ENCODE results near the gene C9orf85.

Gene C9orf85

DNA sequence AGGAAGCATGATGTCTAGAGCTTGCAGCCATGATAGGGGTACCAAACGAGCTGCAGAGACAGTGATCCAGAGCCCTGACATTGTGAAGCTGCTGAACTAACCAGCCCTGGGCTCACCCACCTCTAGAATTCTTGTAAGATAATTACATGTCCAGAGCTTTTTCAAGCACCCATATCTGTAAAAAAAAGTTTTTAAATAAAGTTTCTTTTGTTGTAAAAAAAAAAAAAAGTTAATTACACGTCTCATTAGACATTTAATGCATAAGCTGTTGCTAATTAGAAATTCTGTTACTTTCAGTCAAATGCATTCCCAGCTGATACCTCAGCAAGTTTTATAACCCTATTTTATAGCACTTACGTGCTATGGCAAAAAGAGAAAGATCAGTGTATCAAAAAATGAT lies 65.6 kb downstream of the C9orf85 start:
- TF ChIP-seq, protein P1, sequence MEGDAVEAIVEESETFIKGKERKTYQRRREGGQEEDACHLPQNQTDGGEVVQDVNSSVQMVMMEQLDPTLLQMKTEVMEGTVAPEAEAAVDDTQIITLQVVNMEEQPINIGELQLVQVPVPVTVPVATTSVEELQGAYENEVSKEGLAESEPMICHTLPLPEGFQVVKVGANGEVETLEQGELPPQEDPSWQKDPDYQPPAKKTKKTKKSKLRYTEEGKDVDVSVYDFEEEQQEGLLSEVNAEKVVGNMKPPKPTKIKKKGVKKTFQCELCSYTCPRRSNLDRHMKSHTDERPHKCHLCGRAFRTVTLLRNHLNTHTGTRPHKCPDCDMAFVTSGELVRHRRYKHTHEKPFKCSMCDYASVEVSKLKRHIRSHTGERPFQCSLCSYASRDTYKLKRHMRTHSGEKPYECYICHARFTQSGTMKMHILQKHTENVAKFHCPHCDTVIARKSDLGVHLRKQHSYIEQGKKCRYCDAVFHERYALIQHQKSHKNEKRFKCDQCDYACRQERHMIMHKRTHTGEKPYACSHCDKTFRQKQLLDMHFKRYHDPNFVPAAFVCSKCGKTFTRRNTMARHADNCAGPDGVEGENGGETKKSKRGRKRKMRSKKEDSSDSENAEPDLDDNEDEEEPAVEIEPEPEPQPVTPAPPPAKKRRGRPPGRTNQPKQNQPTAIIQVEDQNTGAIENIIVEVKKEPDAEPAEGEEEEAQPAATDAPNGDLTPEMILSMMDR (IDR thresholded peaks at IDR 0.05; ENCODE audit: extremely low read depth, insufficient read depth, missing control alignments): no peak
- DNase-seq (ENCODE audit: low spot score): no peak
- in situ Hi-C loops (cut with MboI; ENCODE audit: low pct_unique_long_range_greater_than_20kb, low sequenced_read_pairs, unreplicated experiment): no loop called here

DNA sequence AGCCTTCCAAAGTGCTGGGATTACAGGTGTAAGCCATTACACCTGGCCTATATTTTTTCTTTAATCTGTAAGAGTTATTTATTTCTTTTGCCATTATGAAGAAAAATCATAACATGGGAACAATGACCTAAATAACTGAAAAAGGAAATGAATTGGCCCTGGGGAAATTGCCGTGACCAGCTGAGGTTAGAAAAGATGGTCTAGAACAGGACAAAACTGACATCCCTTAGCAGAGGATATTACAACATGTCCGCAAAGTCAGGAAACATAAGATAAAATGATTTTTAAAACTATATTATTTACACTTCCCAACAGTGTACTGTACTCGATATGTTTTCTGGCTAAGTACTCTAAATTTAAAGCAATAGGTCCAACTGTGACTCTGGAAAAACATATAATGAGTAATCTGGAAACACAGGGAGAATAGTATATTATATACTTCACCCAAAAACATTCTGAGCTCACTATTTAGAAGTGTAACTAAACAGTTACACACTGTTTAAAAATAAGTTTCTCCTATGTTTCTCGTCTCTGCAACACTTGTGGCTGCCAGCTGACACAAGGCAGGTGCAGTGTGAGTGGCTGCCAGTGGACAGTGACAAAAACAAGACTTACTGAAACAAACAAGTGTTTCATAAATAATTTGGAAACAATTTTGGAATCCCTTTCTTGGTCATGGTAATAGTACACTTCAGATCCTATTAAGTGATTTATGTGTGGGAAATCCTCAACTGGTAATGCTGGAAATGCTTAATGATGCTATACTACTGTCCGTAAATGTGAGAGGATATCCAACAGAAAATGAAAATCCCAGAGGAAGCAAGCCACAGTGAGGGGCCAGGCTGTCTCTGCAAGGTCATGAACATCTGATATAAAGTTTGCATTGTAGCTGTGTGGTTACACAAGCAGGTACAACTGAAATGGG lies 69.1 kb downstream of the C9orf85 start:
- DNase-seq (ENCODE audit: low spot score): no peak
- TF ChIP-seq, protein P1 (IDR thresholded peaks at IDR 0.05; ENCODE audit: extremely low read depth, insufficient read depth, missing control alignments): no peak
- in situ Hi-C loops (cut with MboI; ENCODE audit: low pct_unique_long_range_greater_than_20kb, low sequenced_read_pairs, unreplicated experiment): no loop called here

DNA sequence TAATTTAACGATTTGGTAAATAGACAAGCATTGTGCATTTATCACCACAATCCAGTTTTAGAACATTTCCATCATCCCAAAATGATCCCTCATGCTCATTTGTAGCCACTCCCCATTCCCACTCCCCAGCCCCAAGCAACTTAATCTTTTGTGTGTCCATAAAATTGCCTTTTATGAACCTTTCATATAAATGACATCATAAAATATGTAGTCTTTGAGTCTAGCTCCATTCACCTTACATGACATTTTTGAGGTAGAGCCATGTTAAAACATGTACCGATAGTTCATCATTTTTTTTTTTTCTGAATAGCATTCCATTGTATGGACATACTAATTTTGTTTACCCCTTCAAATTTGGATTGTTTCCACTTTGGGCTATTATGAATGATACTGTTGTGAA lies 70.5 kb downstream of the C9orf85 start:
- DNase-seq (ENCODE audit: low spot score): no peak
- TF ChIP-seq, protein P1 (IDR thresholded peaks at IDR 0.05; ENCODE audit: extremely low read depth, insufficient read depth, missing control alignments): no peak
- in situ Hi-C loops (cut with MboI; ENCODE audit: low pct_unique_long_range_greater_than_20kb, low sequenced_read_pairs, unreplicated experiment): no loop called here

DNA sequence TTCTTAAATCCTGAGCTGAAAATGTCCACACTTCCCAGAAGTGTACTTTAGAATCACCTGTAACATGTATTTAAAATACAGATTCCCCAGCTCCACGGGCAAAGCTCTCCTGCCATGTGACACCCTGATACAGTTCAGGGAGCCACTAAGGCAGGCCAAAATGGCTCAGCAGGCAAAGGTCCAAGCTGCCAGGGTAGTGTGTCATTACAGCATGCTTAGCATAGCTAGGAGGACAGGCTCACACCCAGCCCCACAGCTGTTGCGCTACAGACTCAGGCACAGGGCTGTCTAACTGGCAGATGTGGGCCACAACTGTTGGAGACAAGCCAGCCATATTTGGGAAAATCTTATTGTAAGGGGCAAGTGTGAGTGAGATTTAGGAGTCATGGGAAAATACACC lies 73.0 kb downstream of the C9orf85 start:
- TF ChIP-seq, protein P1 (IDR thresholded peaks at IDR 0.05; ENCODE audit: extremely low read depth, insufficient read depth, missing control alignments): no peak
- in situ Hi-C loops (cut with MboI; ENCODE audit: low pct_unique_long_range_greater_than_20kb, low sequenced_read_pairs, unreplicated experiment): no loop called here
- DNase-seq (ENCODE audit: low spot score): no peak

DNA sequence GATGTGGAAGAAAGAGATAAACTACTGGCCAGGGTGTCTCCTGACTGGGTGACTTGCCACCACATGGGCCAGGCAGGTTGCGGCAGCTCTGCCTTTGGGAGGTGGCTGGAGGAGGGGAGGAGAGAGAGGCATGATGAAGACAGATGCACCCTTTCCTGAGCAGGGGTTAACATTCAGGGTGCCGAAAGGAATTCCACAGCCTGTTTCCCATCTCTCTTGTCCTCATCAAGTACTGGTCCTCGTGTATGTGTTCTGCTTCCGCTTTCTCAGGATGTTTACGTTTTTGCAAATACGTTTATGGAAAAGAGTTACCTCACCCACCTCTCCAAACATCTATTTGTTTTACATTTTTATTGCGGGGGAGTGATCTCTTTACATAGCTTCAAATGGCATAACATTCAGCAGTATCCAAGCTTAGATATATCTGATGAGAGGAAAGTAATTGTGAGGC lies 73.4 kb downstream of the C9orf85 start:
- in situ Hi-C loops (cut with MboI; ENCODE audit: low pct_unique_long_range_greater_than_20kb, low sequenced_read_pairs, unreplicated experiment): no loop called here
- TF ChIP-seq, protein P1 (IDR thresholded peaks at IDR 0.05; ENCODE audit: extremely low read depth, insufficient read depth, missing control alignments): no peak
- DNase-seq (ENCODE audit: low spot score): no peak

DNA sequence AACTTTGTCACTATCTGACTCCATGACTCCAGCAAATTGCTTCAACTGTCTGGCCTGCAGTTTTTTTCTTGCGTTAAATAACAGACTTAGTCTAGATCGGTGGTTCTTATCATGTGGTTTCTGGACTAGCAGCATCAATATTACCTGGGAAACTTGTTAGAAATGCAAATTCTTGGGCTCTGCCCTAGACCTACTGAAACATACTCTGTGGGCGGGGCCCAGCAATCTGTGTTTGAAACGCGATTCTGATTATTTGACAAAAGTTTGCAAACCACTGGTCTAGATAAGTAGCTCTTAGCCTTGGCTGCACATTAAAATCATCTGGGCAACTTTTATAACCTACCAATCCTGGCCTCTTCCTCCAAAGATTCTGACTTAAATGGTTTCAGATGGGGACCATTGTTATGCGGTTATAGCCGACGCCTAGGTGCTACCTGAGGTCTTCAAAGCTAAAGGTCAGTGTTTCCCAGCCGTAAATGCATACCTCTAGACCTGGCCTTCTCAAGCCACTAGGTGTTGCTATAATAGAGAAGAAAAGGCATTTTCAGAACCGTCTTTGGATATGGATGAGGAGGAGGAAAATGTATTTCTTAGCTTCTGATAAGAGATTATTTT lies 74.0 kb downstream of the C9orf85 start:
- in situ Hi-C loops (cut with MboI; ENCODE audit: low pct_unique_long_range_greater_than_20kb, low sequenced_read_pairs, unreplicated experiment): no loop called here
- no peak for DNase-seq (ENCODE audit: low spot score)
- TF ChIP-seq, protein P1 (IDR thresholded peaks at IDR 0.05; ENCODE audit: extremely low read depth, insufficient read depth, missing control alignments): no peak
